GM12801 (cell line): Measurements from ENCODE around the gene PGS1.

Experiments used
- CTCF ChIP-seq: IDR thresholded peaks from one replicate; pipeline ENCODE4 v1.5.1; 2011; ENCODE audit warnings: control low read depth; ENCODE audit not compliant: insufficient read length; ENCODE audit errors: extremely low read depth

Gene PGS1

GRCh38 chr17:78344666-78345065 is 33.8 kb upstream of the PGS1 start:
- TF ChIP-seq CTCF, result no peak

GRCh38 chr17:78345172-78345571 is 33.3 kb upstream of the PGS1 start:
- no peak for TF ChIP-seq CTCF

DNA sequence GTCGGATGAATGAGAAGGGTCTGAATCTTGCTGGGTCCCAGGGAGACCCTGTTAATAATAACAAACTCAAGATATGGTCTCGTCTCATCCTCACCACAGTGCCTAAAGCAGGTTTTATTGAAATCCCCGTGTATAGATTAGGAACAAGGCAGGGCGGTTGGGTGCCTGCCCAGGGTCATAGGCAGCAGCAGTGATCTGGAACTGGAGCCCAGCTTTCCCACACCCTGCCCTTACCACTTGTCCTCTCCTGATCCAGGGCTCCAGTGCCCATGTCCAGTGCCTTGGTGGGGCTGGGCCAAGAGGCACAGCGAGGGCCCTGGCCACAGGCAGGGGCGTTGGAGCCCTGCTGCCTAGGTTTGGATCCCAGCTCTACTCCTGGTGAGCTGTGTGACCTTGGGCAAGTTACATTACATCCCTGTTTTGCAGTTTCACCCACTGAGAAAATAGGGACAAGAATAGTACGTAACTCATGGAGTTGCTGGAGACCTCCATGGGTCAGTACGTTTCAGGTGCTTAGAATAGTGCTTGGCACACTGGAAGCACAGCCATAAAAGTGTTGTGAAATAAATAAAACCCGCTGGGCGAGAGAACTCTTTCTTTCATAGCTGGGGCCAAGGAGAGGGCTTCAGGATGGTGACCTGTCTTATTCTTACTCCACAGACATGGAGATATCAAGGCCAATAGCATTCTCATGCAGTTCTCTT is 32.5 kb upstream of the PGS1 start:
- no peak for TF ChIP-seq CTCF

DNA sequence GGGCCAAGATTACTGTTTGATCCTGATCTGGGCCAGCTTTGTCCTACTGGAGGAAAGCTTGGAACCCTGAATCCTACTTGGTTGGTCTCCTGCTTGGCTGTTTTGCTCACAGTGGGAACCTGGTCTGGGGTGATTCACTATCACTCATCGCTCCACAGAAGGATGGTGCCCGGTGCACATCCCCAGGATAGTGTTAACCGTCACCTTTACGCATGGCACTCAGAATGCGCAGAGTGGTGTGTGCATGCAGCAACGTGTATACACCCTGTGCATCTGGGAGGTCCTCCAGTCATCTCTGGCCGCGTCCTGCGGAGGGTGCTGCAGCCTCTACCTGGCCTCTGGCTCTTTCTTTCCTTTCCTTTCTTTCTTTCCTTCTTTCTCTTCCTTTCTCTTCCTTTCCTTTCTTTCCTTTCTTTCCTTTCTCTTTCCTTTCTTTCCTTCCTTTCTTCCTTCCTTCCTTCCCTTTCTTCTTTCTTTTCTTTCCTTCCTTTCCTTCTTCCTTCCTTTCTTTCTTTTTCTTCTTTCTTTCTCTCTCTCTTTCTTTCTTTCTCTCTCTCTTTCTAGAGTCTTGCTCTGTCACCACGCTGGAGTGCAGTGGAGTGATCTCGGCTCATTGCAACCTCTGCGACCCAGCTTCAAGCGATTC is 31.7 kb upstream of the PGS1 start:
- no peak for TF ChIP-seq CTCF

- no peak for TF ChIP-seq CTCF
Measured at GRCh38 chr17:78347453-78347852, 31.0 kb upstream of the PGS1 start.

- no peak for TF ChIP-seq CTCF
Measured at GRCh38 chr17:78348055-78348770, 30.2 kb upstream of the PGS1 start.

DNA sequence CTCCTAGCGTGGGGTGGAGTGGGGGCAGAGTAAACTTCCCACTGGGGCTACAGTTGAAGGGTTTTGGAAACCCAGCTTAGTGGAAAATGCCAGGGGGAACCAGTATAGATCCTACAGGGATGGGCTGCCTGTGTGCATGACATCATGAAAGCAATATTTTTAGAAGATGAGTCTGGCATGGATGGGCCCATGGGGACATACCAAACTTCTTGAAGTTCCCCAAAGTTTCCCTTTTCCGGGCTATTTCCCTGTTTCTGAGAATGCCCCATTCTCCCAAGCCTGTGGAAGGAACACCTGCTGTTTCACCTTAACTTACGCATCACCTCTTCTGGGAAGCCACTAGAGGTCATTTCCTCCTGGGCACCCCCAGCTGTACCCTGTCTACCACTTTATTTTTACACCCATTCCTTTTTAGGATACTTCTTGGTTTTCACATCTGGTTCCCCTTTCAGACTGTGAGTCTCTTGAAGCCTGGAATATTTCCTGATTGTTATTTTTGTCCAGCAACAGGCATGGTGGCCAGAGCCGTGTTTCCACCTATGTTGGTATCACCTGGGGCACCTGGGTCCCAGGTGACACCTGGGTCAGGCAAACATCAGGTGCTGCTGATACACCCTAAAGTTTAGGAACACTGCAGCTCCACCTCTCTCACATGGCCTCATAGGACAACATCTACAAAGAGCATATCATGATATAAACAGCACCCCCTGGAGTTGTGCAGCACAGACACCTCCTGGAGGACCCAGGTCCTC is 28.4 kb upstream of the PGS1 start:
- TF ChIP-seq CTCF, result no peak
